Measurements from ENCODE around the gene CSNK1G2. TPM values are rescaled to one million over a fixed set of nuclear protein-coding genes. Genes with fewer than 3 reads are reported as not detected.

Gene CSNK1G2
- total and polyA plus RNA-seq, 2 donors (not counting 1 experiment from before 2014, with no cell fraction given) = 154 to 288 TPM

DNA sequence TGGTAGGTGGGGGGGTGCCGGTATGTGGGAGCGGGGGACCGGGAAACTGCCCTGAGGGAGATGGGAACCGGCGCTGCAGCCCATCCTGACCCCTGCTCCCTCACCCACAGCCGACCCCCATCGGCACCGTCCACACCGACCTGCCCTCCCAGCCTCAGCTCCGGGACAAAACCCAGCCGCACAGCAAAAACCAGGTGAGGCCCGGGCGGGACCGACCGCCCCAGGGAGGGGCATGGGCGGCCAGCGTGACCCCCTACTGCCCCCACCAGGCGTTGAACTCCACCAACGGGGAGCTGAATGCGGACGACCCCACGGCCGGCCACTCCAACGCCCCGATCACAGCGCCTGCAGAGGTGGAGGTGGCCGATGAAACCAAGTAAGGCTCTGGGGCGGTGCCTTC is 38.7 kb downstream of the CSNK1G2 start:
- no peak for TF ChIP-seq EZH2 (IDR thresholded peaks at IDR 0.05; ENCODE audit: borderline replicate concordance, insufficient read depth, low read depth, low read length, poor library complexity, severe bottlenecking)
- TF ChIP-seq, protein P1, sequence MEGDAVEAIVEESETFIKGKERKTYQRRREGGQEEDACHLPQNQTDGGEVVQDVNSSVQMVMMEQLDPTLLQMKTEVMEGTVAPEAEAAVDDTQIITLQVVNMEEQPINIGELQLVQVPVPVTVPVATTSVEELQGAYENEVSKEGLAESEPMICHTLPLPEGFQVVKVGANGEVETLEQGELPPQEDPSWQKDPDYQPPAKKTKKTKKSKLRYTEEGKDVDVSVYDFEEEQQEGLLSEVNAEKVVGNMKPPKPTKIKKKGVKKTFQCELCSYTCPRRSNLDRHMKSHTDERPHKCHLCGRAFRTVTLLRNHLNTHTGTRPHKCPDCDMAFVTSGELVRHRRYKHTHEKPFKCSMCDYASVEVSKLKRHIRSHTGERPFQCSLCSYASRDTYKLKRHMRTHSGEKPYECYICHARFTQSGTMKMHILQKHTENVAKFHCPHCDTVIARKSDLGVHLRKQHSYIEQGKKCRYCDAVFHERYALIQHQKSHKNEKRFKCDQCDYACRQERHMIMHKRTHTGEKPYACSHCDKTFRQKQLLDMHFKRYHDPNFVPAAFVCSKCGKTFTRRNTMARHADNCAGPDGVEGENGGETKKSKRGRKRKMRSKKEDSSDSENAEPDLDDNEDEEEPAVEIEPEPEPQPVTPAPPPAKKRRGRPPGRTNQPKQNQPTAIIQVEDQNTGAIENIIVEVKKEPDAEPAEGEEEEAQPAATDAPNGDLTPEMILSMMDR (IDR thresholded peaks at IDR 0.05) = no peak
- H3K79me2 ChIP-seq (ENCODE audit: control insufficient read depth, insufficient read depth, low read length) = peaks cover 36% of the 10 kb centered on the region
- no peak overlapping the region for H3K9ac ChIP-seq (ENCODE audit: low read length)
- H2AFZ ChIP-seq (ENCODE audit: insufficient read depth, low read depth, low read length, poor library complexity, severe bottlenecking) = no peak overlapping the region
- no peak overlapping the region for H3K4me2 ChIP-seq (replicated peaks; ENCODE audit: low read depth, low read length, poor library complexity, severe bottlenecking)
- CTCF ChIA-PET = no interaction called here
- Mint-ChIP-seq H3K4me1 (no peaks in the 10 kb centered on the region), H3K9me3 (ENCODE audit: insufficient read depth) (no peaks in the 10 kb centered on the region), H3K4me3 (no peak overlapping the region), H3K27ac (no peak overlapping the region), H3K27me3 (no peaks in the 10 kb centered on the region)
- POLR2A ChIA-PET = no interaction called here
- peaks cover 47% of the 10 kb centered on the region for H4K20me1 ChIP-seq (ENCODE audit: control insufficient read depth, insufficient read depth, low read length, poor library complexity, severe bottlenecking)
- H3K9me3 ChIP-seq (ENCODE audit: control extremely low read depth in 1 of 3, control insufficient read depth in 2 of 3, insufficient read depth in 1 of 3, low read length in 2 of 3) = no peaks in the 10 kb centered on the region
- H3K27ac ChIP-seq (ENCODE audit: low read length in 2 of 2) = no peak overlapping the region
- H3K4me3 ChIP-seq (ENCODE audit: control extremely low read depth in 1 of 5, extremely low read depth in 1 of 5, insufficient read depth in 1 of 5, low read depth in 2 of 5, low read length in 4 of 5) = no peak overlapping the region
- DNase-seq (no peak), ATAC-seq (ENCODE audit: low read depth) (no peak)
- peaks cover 1 to 61% of the 10 kb centered on the region in 2 experiments for H3K36me3 ChIP-seq (replicated peaks in 1 of 2; ENCODE audit: control extremely low read depth in 1 of 2, control insufficient read depth in 1 of 2, extremely low read depth in 1 of 2, insufficient read depth in 2 of 2, low read length in 1 of 2)
- intact Hi-C loops (cut with micrococcal nuclease) = no loop called here
- peaks cover 0 to under 1% of the 10 kb centered on the region in 2 donors for H3K4me1 ChIP-seq (ENCODE audit: control insufficient read depth in 2 of 2, insufficient read depth in 2 of 2, low read length in 2 of 2)
- 97% methylated on average over 18 of the region's 28 CpGs for WGBS (ENCODE audit: insufficient coverage)
- H3K27me3 ChIP-seq (replicated peaks in 1 of 4; ENCODE audit: control extremely low read depth in 1 of 4, control insufficient read depth in 3 of 4, insufficient read depth in 4 of 4, low read length in 3 of 4) = no peaks in the 10 kb centered on the region

DNA sequence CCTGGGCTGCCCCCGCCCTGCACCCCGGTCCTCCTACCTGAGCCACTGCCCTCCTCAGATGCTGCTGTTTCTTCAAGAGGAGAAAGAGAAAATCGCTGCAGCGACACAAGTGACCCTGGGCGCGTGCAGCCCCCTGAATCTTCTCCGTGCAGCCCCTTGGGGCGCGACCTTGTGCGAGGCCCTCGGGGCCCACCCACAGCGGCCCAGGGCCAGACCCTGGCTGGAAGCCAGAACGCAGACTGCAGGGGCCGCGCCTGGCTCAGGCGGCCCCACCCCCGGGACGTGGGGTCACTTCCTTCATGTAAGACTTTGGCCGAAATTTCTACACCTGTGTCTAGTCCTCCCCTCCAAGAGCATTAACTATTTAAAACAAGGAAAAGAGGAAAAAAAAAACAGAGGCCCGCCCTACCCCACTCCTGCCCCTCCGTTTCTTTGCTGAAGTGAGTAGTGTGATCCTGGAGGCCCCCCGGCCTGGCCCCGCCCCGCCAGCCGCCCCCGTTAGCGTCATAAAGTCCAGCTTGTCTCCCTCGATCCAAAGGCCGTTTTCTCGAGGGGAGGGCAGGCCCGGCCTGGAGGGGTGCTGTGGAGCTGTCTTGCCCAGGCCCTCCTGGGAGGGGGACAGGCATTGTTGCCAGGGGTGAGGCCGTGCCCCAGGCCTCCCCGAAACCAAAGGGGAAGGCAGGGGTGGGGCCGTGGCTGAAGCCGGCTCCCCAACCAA is 39.3 kb downstream of the CSNK1G2 start:
- ChIA-PET CTCF (no interaction called here), POLR2A (interaction anchor here (0.5 kb wide), 1 partner anchor 44 kb away, joined by 3 read pairs; no protein-coding TSS in a partner anchor)
- H3K27ac ChIP-seq (ENCODE audit: low read length in 2 of 2) = no peak overlapping the region
- no peak for TF ChIP-seq EZH2 (IDR thresholded peaks at IDR 0.05; ENCODE audit: borderline replicate concordance, insufficient read depth, low read depth, low read length, poor library complexity, severe bottlenecking)
- TF ChIP-seq, protein P1 (IDR thresholded peaks at IDR 0.05) = no peak
- intact Hi-C loops (cut with micrococcal nuclease) = no loop called here
- H4K20me1 ChIP-seq (ENCODE audit: control insufficient read depth, insufficient read depth, low read length, poor library complexity, severe bottlenecking) = peaks cover 41% of the 10 kb centered on the region
- H3K9ac ChIP-seq (ENCODE audit: low read length) = no peak overlapping the region
- H3K36me3 ChIP-seq (replicated peaks in 1 of 2; ENCODE audit: control extremely low read depth in 1 of 2, control insufficient read depth in 1 of 2, extremely low read depth in 1 of 2, insufficient read depth in 2 of 2, low read length in 1 of 2) = peaks cover 1 to 60% of the 10 kb centered on the region in 2 experiments
- 95% methylated on average over 27 of the region's 35 CpGs for WGBS (ENCODE audit: insufficient coverage)
- Mint-ChIP-seq H3K27ac (no peak overlapping the region), H3K4me1 (no peaks in the 10 kb centered on the region), H3K9me3 (ENCODE audit: insufficient read depth) (no peaks in the 10 kb centered on the region), H3K27me3 (no peaks in the 10 kb centered on the region), H3K4me3 (no peak overlapping the region)
- no peak overlapping the region for H2AFZ ChIP-seq (ENCODE audit: insufficient read depth, low read depth, low read length, poor library complexity, severe bottlenecking)
- H3K4me3 ChIP-seq (ENCODE audit: control extremely low read depth in 1 of 5, extremely low read depth in 1 of 5, insufficient read depth in 1 of 5, low read depth in 2 of 5, low read length in 4 of 5) = no peak overlapping the region
- DNase-seq (no peak), ATAC-seq (ENCODE audit: low read depth) (no peak)
- no peaks in the 10 kb centered on the region for H3K4me1 ChIP-seq (ENCODE audit: control insufficient read depth in 2 of 2, insufficient read depth in 2 of 2, low read length in 2 of 2)
- peaks cover 30% of the 10 kb centered on the region for H3K79me2 ChIP-seq (ENCODE audit: control insufficient read depth, insufficient read depth, low read length)
- no peaks in the 10 kb centered on the region for H3K9me3 ChIP-seq (ENCODE audit: control extremely low read depth in 1 of 3, control insufficient read depth in 2 of 3, insufficient read depth in 1 of 3, low read length in 2 of 3)
- H3K27me3 ChIP-seq (replicated peaks in 1 of 4; ENCODE audit: control extremely low read depth in 1 of 4, control insufficient read depth in 3 of 4, insufficient read depth in 4 of 4, low read length in 3 of 4) = no peaks in the 10 kb centered on the region
- no peak overlapping the region for H3K4me2 ChIP-seq (replicated peaks; ENCODE audit: low read depth, low read length, poor library complexity, severe bottlenecking)
